Measurements from ENCODE around the gene SMYD3. TPM values are rescaled to one million over a fixed set of nuclear protein-coding genes. Genes with fewer than 3 reads are reported as not detected.

The SMYD3 gene
- total RNA-seq, 1 experiment from 2014 or later, result 29.6 TPM

GRCh38 chr1:245864872-245865271, 642.2 kb downstream of the SMYD3 start:
- H2AFZ ChIP-seq, result no peak overlapping the region
- TF ChIP-seq EZH2 (IDR thresholded peaks at IDR 0.05; ENCODE audit: low read depth), result no peak
- no peak for TF ChIP-seq CTCF (conservative IDR thresholded peaks at IDR 0.05)
- H3K4me2 ChIP-seq, result no peak overlapping the region
- ChIA-PET CTCF (no interaction called here), POLR2A (ENCODE audit: unreplicated experiment) (no interaction called here)
- BruUV-seq (replicated peaks), result no TSS peak
- H3K79me2 ChIP-seq (ENCODE audit: low read depth), result no peaks in the 10 kb centered on the region
- H4K20me1 ChIP-seq (ENCODE audit: insufficient read depth), result no peaks in the 10 kb centered on the region
- intact Hi-C loops (cut with micrococcal nuclease; ENCODE audit: unreplicated experiment), result no loop called here
- no peak overlapping the region for H3K27ac ChIP-seq
- no peak for DNase-seq
- no peaks in the 10 kb centered on the region for H3F3A ChIP-seq (ENCODE audit: insufficient read depth, low read depth)
- H3K4me3 ChIP-seq, result no peak overlapping the region
- H3K9me3 ChIP-seq (ENCODE audit: insufficient read depth, low read depth), result no peaks in the 10 kb centered on the region
- no peaks in the 10 kb centered on the region for H3K27me3 ChIP-seq (ENCODE audit: insufficient read depth, low read depth)
- H3K36me3 ChIP-seq (ENCODE audit: low read depth), result no peaks in the 10 kb centered on the region
- H3K4me1 ChIP-seq (replicated peaks; ENCODE audit: insufficient read depth), result no peaks in the 10 kb centered on the region
- no peaks in the 10 kb centered on the region for H3K9me2 ChIP-seq (ENCODE audit: insufficient read depth)

GRCh38 chr1:245863566-245864184, 643.4 kb downstream of the SMYD3 start:
- Histone ChIP-seq H4K20me1 (ENCODE audit: insufficient read depth) (no peaks in the 10 kb centered on the region), H3K27me3 (ENCODE audit: insufficient read depth, low read depth) (no peaks in the 10 kb centered on the region), H3K36me3 (ENCODE audit: low read depth) (no peaks in the 10 kb centered on the region), H3K4me3 (no peak overlapping the region), H3K27ac (no peak overlapping the region), H3K9me3 (ENCODE audit: insufficient read depth, low read depth) (no peaks in the 10 kb centered on the region), H3K79me2 (ENCODE audit: low read depth) (no peaks in the 10 kb centered on the region), H3K4me1 (replicated peaks; ENCODE audit: insufficient read depth) (no peaks in the 10 kb centered on the region), H3K4me2 (no peak overlapping the region), H3F3A (ENCODE audit: insufficient read depth, low read depth) (no peaks in the 10 kb centered on the region), H2AFZ (no peak overlapping the region), H3K9me2 (ENCODE audit: insufficient read depth) (no peaks in the 10 kb centered on the region)
- intact Hi-C loops (cut with micrococcal nuclease; ENCODE audit: unreplicated experiment), result no loop called here
- POLR2A ChIA-PET (ENCODE audit: unreplicated experiment), result no interaction called here
- no peak for DNase-seq
- TF ChIP-seq EZH2 (IDR thresholded peaks at IDR 0.05; ENCODE audit: low read depth), result no peak
- TF ChIP-seq CTCF (conservative IDR thresholded peaks at IDR 0.05), result no peak
- CTCF ChIA-PET, result no interaction called here
- no TSS peak for BruUV-seq (replicated peaks)

GRCh38 chr1:245862812-245863540, 644.1 kb downstream of the SMYD3 start:
- H3K4me3 ChIP-seq, result no peak overlapping the region
- intact Hi-C loops (cut with micrococcal nuclease; ENCODE audit: unreplicated experiment), result no loop called here
- CTCF ChIA-PET, result no interaction called here
- no peaks in the 10 kb centered on the region for H3K27me3 ChIP-seq (ENCODE audit: insufficient read depth, low read depth)
- DNase-seq, result no peak
- H3K9me2 ChIP-seq (ENCODE audit: insufficient read depth), result no peaks in the 10 kb centered on the region
- H3K27ac ChIP-seq, result no peak overlapping the region
- H2AFZ ChIP-seq, result no peak overlapping the region
- BruUV-seq (replicated peaks), result no TSS peak
- POLR2A ChIA-PET (ENCODE audit: unreplicated experiment), result no interaction called here
- H3K36me3 ChIP-seq (ENCODE audit: low read depth), result no peaks in the 10 kb centered on the region
- TF ChIP-seq EZH2 (IDR thresholded peaks at IDR 0.05; ENCODE audit: low read depth), result no peak
- TF ChIP-seq CTCF (conservative IDR thresholded peaks at IDR 0.05), result no peak
- no peaks in the 10 kb centered on the region for H3F3A ChIP-seq (ENCODE audit: insufficient read depth, low read depth)
- no peaks in the 10 kb centered on the region for H3K79me2 ChIP-seq (ENCODE audit: low read depth)
- H4K20me1 ChIP-seq (ENCODE audit: insufficient read depth), result no peaks in the 10 kb centered on the region
- no peaks in the 10 kb centered on the region for H3K9me3 ChIP-seq (ENCODE audit: insufficient read depth, low read depth)
- H3K4me1 ChIP-seq (replicated peaks; ENCODE audit: insufficient read depth), result no peaks in the 10 kb centered on the region
- H3K4me2 ChIP-seq, result no peak overlapping the region
